SJCRH30 (cell line): ENCODE results near the gene TARP.

Source experiments
- DNase-seq, 2 experiments: peaks; one replicate each; pipeline ENCODE4 v3.0.0-alpha.2; 2015 to 2020
- H3K27ac ChIP-seq: fragments of 250-450 bp; sonication (Bioruptor Pico); 2 replicates; pipeline ENCODE4 v1.5.1; 2020; ENCODE audit warnings: mild to moderate bottlenecking, moderate library complexity
- H3K27me3 ChIP-seq: fragments of 250-450 bp; sonication (Bioruptor Pico); 2 replicates; pipeline ENCODE4 v1.5.1; 2020; ENCODE audit warnings: mild to moderate bottlenecking, moderate library complexity
- H3K36me3 ChIP-seq: fragments of 250-450 bp; sonication (Bioruptor Pico); 2 replicates; pipeline ENCODE4 v1.5.1; 2020; ENCODE audit warnings: mild to moderate bottlenecking, moderate library complexity
- H3K4me1 ChIP-seq: fragments of 250-450 bp; sonication (Bioruptor Pico); 2 replicates; pipeline ENCODE4 v1.5.1; 2020; ENCODE audit warnings: mild to moderate bottlenecking, moderate library complexity
- H3K4me3 ChIP-seq: fragments of 250-450 bp; sonication (Bioruptor Pico); 2 replicates; pipeline ENCODE4 v1.5.1; 2020; ENCODE audit warnings: mild to moderate bottlenecking, moderate library complexity
- H3K9me3 ChIP-seq: fragments of 250-450 bp; sonication (Bioruptor Pico); replicated peaks from 2 replicates; pipeline ENCODE4 v1.5.1; 2020; ENCODE audit warnings: mild to moderate bottlenecking, moderate library complexity

Gene TARP

DNA sequence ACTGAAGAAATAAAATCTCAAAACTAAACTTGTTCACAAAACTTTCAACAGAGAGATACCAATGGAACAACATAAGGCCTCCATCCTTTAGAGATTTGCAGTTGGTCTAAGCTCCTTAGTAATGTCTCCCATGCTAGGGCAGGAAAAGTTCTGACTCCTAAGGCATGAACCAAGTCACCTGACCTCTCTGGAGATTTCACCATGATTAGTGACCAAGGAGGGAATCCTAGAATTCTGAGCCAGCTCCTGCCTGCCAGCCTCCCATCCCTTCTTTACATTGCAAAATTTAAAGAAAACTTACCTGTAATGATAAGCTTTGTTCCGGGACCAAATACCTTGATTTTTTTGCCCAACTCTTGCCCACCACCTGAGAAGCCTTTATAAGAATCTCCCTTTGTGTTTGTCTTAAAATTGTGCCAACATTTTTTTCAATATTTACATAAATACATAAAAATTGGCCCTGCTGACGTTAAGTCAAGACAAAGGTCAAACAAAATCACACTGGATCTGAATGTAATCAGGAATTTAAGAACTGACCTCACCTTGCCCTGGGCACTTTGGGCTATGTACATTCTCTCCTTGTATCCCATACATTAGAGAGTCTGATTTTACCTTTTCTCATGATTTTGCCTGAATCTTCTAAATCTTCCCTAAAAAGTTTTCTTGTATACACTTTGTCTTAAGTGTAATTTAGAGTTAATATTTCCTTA is at the start of gene TARP:
TARP (minus strand) TSS at position 351 of the 710 bp plus-strand sequence.
- no peaks in the 10 kb centered on the region for H3K36me3 ChIP-seq
- no peaks in the 10 kb centered on the region for H3K9me3 ChIP-seq
- no peaks in the 10 kb centered on the region for H3K4me1 ChIP-seq
- DNase-seq, result no peak
- no peak within 1 kb of the TSS for H3K27ac ChIP-seq
- no peak within 1 kb of the TSS for H3K4me3 ChIP-seq
- no peaks in the 10 kb centered on the region for H3K27me3 ChIP-seq

DNA sequence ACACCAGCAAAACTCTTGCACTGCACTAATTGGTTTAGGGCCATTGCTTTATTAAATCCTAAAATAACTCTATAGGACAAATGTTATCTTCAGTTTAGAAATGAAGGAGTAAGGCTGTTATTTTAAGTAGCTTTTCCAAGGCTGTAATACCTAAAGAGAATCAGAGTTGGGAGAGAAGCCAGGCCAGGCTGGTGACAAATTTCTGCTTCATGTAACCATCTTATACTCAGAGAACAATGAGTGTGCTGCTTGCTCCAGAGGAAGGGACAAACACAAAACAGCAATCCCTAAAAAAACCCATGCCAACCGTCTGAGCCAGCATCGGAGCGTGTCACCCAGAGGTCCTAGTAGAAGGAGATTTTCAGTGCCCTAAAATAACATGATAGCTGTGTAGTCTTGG is 49.7 kb upstream of the TARP start:
- Histone ChIP-seq H3K27me3 (no peaks in the 10 kb centered on the region), H3K9me3 (no peaks in the 10 kb centered on the region), H3K27ac (no peak overlapping the region), H3K36me3 (no peaks in the 10 kb centered on the region), H3K4me3 (no peak overlapping the region), H3K4me1 (peaks cover 17% of the 10 kb centered on the region)
- no peak for DNase-seq

DNA sequence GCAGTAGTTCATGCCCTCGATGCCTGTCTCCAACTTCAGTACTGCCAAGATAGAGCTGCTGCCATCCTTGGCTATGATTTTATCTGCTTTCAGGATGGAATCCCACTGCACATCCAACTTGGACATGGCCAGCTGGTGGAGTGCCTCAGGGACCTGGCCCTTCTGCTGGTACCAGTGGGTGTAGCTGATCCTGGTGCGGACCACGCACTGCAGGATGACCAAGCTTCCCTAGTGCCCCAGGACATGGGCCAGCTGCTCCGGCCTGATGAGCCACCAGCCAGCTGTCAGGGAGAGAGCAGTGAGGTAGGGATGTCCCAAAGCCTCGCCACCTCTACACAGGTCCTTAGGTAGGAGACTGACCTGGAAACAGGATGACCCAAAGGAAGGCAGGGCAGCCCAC is 49.0 kb upstream of the TARP start:
- H3K27ac ChIP-seq, result no peak overlapping the region
- no peak overlapping the region for H3K4me3 ChIP-seq
- no peak for DNase-seq
- H3K27me3 ChIP-seq, result no peaks in the 10 kb centered on the region
- H3K4me1 ChIP-seq, result peaks cover 24% of the 10 kb centered on the region
- no peaks in the 10 kb centered on the region for H3K36me3 ChIP-seq
- H3K9me3 ChIP-seq, result no peaks in the 10 kb centered on the region

DNA sequence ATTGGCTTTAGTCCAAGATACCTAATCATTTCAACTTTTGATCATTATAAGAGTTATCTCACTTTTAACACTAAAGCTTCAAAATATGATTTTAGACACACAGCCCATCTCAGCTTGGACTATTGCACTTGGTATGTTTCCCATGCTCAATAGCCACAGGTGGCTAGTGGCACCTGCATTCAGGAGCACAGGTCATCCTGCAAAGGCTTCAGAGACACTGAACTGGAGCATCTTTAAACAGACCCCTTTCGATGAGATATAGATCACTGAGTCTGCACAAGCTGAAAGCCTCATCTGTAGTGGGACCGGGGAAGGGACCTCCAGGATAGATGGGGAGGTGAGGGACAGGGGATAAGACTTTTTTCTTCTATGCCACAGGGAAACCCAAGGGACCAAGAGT is 48.5 kb upstream of the TARP start:
- DNase-seq, result no peak
- Histone ChIP-seq H3K9me3 (no peaks in the 10 kb centered on the region), H3K36me3 (no peaks in the 10 kb centered on the region), H3K4me3 (no peak overlapping the region), H3K27me3 (no peaks in the 10 kb centered on the region), H3K27ac (no peak overlapping the region), H3K4me1 (peaks cover 23% of the 10 kb centered on the region)

DNA sequence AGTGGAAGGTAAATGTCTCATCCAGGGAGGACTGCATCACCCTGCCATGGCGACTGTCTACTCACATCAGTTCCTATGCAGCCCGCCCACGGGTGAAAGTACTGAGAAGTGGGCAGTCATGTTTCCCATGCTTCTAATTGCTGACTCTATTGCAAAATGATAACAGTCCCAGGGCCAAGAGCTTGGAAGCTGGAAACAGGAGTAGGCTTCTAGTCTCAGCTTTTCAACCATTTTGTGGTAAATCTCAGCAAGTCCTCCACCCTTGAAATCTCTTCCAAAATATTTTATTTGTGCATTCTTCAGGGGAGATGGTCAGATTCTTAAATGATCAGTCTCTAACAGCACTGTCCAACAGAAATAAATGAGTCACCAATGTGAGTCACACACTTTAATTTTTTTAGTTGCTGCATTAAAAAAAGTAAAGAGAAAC is 48.1 kb upstream of the TARP start:
- Histone ChIP-seq H3K27ac (no peak overlapping the region), H3K4me1 (peaks cover 21% of the 10 kb centered on the region), H3K36me3 (no peaks in the 10 kb centered on the region), H3K4me3 (no peak overlapping the region), H3K27me3 (no peaks in the 10 kb centered on the region), H3K9me3 (no peaks in the 10 kb centered on the region)
- no peak for DNase-seq

DNA sequence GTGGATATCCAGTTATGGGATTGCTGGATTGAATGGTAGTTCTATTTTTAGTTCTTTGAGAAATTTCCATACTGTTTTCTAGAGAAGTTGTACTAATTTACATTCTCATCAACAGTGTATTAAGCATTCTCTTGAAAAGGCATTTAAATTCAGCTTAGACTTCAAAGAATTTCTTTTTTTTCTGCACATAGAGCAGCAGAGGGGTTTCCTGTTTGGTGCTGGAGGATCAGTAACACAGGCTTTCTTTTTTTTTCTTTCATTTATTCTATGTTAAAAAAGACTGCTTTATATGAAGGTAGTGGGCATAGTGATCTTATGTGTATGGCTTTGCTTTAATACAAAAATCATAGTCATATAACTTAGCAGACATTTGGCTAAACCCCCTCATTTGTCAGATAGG is 47.6 kb upstream of the TARP start:
- H3K36me3 ChIP-seq, result no peaks in the 10 kb centered on the region
- no peaks in the 10 kb centered on the region for H3K27me3 ChIP-seq
- no peak overlapping the region for H3K27ac ChIP-seq
- no peak for DNase-seq
- H3K4me3 ChIP-seq, result no peak overlapping the region
- H3K4me1 ChIP-seq, result peaks cover 21% of the 10 kb centered on the region
- H3K9me3 ChIP-seq, result no peaks in the 10 kb centered on the region

DNA sequence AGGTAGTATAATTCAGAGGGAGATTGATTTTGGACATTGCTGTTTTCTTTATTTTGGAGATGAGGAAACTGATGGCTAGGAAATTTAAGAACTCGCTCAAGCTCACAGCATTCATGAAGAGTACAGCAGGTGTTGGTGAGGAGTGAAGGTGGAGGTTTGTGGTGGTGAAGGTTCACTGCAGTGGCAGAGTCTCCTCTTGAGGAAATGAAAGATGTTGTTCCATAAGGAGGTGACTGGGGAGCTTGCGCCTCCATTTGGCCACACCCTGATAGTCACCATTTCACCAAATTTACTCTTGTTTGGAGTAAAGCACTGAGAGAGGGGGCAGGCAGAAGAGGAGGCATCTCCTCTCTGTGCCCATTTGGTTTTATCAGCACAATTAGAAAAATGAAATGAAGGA is 46.4 kb upstream of the TARP start:
- no peaks in the 10 kb centered on the region for H3K36me3 ChIP-seq
- peaks cover 21% of the 10 kb centered on the region for H3K4me1 ChIP-seq
- H3K9me3 ChIP-seq, result no peaks in the 10 kb centered on the region
- H3K27me3 ChIP-seq, result no peaks in the 10 kb centered on the region
- H3K27ac ChIP-seq, result no peak overlapping the region
- no peak for DNase-seq
- H3K4me3 ChIP-seq, result no peak overlapping the region

DNA sequence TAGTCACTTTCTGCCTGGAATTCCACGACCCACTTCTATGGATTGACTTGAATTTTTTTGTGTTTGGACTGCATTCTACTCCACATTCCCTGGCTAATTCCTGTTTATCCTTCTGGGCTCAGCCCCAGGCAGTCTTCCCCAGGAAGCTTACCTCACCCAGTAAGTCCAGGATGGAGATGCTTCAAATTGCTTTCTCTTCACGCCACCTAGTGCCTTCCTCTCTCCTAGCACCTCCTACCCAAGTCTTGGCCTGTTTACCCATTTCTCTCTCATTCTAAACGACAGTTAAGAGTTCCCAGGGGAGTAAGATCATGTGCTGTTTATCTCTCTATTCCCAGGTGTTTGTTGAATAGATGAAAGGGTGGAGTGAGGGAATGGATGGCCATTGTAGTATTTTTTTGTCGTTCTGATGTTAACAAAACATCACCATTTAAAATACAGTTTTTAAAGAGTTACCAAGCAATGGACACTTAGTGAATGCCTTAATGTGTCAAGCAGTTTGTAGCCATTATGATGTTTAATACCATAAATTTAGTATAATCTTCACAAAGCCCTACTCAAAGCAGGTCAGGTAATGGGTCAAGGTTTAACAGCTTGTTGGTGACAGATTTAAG is 45.5 kb upstream of the TARP start:
- Histone ChIP-seq H3K4me1 (peaks cover 21% of the 10 kb centered on the region), H3K4me3 (no peak overlapping the region), H3K27ac (peak overlapping the region; percentile 31; the same call in 1 of the 2 replicates), H3K27me3 (no peaks in the 10 kb centered on the region), H3K36me3 (no peaks in the 10 kb centered on the region), H3K9me3 (no peaks in the 10 kb centered on the region)
- peak; percentile 82 to 88 for DNase-seq

DNA sequence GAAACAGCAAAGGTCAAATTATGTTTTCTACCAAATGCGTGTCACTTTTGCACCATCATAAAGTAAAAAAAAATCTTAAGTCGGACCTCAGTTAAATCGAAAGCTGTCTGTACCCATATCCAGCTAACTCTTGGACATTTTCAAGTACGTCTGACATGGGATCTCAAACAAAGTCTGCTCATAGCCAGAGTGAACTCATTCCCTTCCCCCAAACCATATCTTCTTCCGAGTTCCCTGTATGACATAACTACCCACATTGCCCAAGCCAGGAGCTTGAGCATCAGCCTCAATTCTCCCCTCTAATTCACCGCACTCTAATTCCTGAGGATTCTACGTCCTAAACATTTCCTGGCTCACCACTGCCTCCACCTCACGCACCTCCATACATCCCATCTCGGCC is 44.8 kb upstream of the TARP start:
- no peak for DNase-seq
- no peaks in the 10 kb centered on the region for H3K36me3 ChIP-seq

DNA sequence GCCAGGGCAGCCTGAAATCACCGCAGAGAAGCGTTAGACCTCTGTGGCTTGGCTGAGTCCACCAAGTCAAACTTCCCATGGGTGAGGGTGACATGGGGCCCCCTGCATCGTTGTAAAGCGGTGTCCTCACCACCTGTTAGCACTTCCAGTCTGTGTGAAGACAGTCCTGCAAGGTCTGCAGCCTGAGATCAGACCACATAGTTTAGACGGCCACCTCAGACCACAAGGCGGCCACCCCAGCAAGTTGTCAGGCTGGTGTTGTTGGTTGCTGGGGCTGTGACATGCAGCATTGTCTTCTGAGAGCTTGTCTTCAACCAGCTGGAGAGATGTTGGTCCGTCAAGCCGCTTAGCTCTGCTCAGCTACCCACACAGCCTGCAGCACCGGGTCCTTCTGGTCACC is 44.1 kb upstream of the TARP start:
- DNase-seq, result peak; percentile 22 to 28
- Histone ChIP-seq H3K9me3 (0 out of 2 replicates have a peak, but pooled peaks cover 3% of the 10 kb centered on the region), H3K4me3 (no peak overlapping the region), H3K36me3 (no peaks in the 10 kb centered on the region), H3K4me1 (peaks cover 25% of the 10 kb centered on the region), H3K27me3 (no peaks in the 10 kb centered on the region), H3K27ac (no peak overlapping the region)

More for the DNA sequence above, 44.8 kb upstream of the TARP start:
- Histone ChIP-seq H3K4me3 (no peak overlapping the region), H3K27me3 (no peaks in the 10 kb centered on the region), H3K27ac (peak overlapping the region; percentile 31; the same call in 1 of the 2 replicates), H3K4me1 (peaks cover 21% of the 10 kb centered on the region), H3K9me3 (no peaks in the 10 kb centered on the region)

DNA sequence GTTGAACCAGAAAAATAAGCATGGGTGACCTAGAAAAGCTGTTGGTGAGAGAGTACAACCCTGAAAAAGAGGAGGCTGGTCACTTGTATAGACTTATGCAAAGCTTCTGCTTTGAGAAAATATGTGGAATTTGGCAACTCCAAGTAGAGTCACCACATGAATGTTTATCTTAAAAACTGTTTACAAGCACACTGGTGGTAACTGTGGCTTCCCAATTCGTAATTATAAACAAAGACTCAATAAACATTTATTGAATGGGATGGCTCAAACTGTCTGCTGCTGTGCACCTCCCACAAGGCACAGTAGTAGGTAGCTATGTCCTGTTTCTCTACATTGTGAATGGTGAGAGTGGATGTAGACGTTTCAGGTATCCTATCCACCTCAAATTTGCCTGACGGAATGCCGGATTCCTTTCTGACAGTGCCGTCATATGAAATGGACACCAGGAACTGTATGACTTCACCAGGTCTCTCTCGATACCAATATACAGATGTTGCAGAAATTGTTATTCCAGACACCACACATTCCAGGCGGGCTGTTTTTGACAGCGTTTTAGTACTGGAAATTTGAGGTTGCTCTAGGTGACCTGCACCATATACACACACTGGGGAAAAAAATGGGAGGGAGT is 43.4 kb upstream of the TARP start:
- Histone ChIP-seq H3K36me3 (no peaks in the 10 kb centered on the region), H3K4me3 (no peak overlapping the region), H3K9me3 (0 out of 2 replicates have a peak, but pooled peaks cover 3% of the 10 kb centered on the region), H3K27me3 (no peaks in the 10 kb centered on the region), H3K27ac (no peak overlapping the region), H3K4me1 (peaks cover 25% of the 10 kb centered on the region)
- no peak for DNase-seq

DNA sequence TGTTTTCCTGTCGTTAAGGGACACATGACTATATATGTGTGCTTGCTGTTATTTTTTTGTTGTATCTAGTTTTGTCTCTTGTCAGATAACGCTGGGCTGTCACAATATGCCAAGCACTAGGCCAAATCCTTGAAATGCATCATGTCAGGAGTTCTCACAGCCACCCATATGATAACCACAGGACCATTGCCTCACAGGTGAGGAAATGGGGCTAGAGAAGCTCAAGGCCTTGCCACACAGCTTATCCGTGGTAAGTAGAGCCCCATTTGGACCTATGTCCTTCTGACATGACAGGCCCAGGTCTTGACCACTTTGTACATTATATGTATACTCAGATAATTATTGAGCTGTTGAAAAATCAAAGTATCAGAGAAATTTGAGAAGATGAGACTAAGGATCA is 42.0 kb upstream of the TARP start:
- Histone ChIP-seq H3K27ac (no peak overlapping the region), H3K4me3 (no peak overlapping the region), H3K36me3 (no peaks in the 10 kb centered on the region), H3K27me3 (no peaks in the 10 kb centered on the region; the same call in 1 of the 2 replicates), H3K9me3 (0 out of 2 replicates have a peak, but pooled peaks cover 3% of the 10 kb centered on the region), H3K4me1 (peaks cover 20% of the 10 kb centered on the region)
- no peak for DNase-seq

DNA sequence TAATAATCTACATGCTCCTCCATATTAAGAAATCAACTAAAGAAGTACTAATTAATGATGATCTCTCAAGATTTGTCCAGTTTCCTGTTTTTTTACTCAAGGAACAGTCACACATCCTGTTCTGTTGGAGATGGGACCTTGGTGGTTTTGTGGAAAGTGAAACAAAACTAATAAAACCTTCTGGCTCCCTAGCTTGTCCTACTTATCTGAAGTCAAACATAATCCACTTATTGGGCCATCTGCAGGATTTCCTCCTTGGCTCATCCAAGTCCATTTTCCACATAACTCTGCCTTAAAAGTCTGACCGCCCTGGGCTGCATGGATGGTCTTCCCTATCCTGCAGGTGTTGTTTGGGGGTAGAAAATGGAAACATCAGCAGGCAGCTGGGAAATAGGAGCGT is 39.4 kb upstream of the TARP start:
- peaks cover 4% of the 10 kb centered on the region; the same call in 1 of the 2 replicates for H3K27me3 ChIP-seq
- no peak overlapping the region for H3K27ac ChIP-seq
- DNase-seq, result no peak
- no peak overlapping the region for H3K4me3 ChIP-seq
- 0 out of 2 replicates have a peak, but pooled peaks cover 3% of the 10 kb centered on the region for H3K9me3 ChIP-seq
- H3K4me1 ChIP-seq, result peaks cover 9% of the 10 kb centered on the region
- no peaks in the 10 kb centered on the region for H3K36me3 ChIP-seq

DNA sequence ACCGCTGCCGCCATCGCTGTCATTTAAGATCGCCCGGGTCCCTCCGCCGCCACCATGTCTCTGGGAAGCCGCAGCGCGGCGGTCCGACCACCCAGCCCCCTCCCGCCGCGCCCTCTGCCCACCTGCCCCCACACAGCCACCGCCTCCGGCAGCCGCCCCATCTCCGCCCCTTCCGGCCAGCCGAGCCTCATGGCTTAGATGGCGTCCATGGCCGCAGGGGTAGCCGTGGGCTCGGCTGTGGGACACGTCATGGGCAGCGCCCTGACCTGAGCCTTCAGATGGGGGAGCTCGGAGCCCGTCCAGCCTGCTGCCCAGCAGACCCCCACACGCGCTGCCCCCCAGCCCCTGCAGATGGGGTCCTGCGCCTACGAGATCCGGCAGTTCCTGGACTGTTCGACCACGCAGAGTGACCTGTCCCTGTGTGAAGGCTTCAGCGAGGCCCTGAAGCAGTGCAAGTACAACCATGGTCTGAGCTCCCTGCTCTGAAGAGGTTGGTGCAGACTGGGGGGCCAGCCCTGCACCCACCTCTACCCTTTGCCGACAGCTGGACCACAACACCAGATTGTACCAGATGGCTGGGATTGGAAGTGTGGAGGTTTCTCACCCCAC is 38.0 kb upstream of the TARP start:
- peaks cover 4% of the 10 kb centered on the region; the same call in 1 of the 2 replicates for H3K27me3 ChIP-seq
- H3K9me3 ChIP-seq, result 0 out of 2 replicates have a peak, but pooled peaks cover 3% of the 10 kb centered on the region
- no peak overlapping the region for H3K27ac ChIP-seq
- H3K4me1 ChIP-seq, result 0 out of 2 replicates have a peak, but pooled peaks cover 4% of the 10 kb centered on the region
- no peak for DNase-seq
- H3K4me3 ChIP-seq, result no peak overlapping the region
- H3K36me3 ChIP-seq, result no peaks in the 10 kb centered on the region
